Pancreas (tissue), 10 donors: ENCODE data around the gene MYMX. TPM values are rescaled to one million over a fixed set of nuclear protein-coding genes. Genes with fewer than 3 reads are reported as not detected.
A peak's percentile ranks its signal among the peaks of the same experiment; 100 is the strongest.

ENCODE experiments used
- ATAC-seq, 4 donors: fragments of 200-7000 bp; cut with Tn5 transposase; one replicate each; pipeline versions ENCODE4 v1.8.0 to v1.9.1; 2020; ENCODE audit warnings: mild to moderate bottlenecking in 4 of 4, moderate library complexity in 4 of 4
- DNase-seq, 6 donors: peaks; one replicate each; pipeline ENCODE4 v3.0.0-alpha.2; 2020
- FAIRE-seq: peaks from 2 replicates; lab custom pipeline; 2012; peaks lifted over from hg19 to GRCh38; lab: Jason Lieb, UNC
- H3K27ac ChIP-seq, 4 donors: fragments of 200-600 bp; sonication (generic); 1 replicate in 3 of 4; 2 replicates in 1 of 4; pipeline versions ENCODE4 v1.5.0 to v1.8.0; 2020
- H3K27me3 ChIP-seq, 4 donors: fragments of 200-600 bp; one replicate each; pipeline ENCODE4 v1.8.0; 2021
- H3K36me3 ChIP-seq, 3 donors: fragments of 200-600 bp; sonication (generic) in 1 of 3; one replicate each; pipeline versions ENCODE4 v1.5.0 to v1.8.0; 2020 to 2021
- H3K4me1 ChIP-seq, 3 donors: fragments of 200-600 bp; one replicate each; pipeline ENCODE4 v1.8.0; 2021
- H3K4me3 ChIP-seq, 4 donors: fragments of 200-600 bp; sonication (generic) in 2 of 4; one replicate each; pipeline versions ENCODE4 v1.5.0 to v1.8.0; 2020 to 2021
- H3K9me3 ChIP-seq, 4 donors: fragments of 200-600 bp; one replicate each; pipeline ENCODE4 v1.8.0; 2021
- CTCF ChIP-seq, 4 donors: fragments of 200-600 bp; sonication (generic) in 3 of 4; IDR thresholded peaks; one replicate each; pipeline versions ENCODE4 v1.5.0 to v1.8.0; 2021; ENCODE audit warnings: antibody characterized with exemption in 4 of 4
- WGBS, 2 donors: extraction: QIAGEN DNeasy Blood & Tissue Kit; methylation state at CpG; one replicate each; pipeline ENCODE4 v1.1.7; 2013; 5-methylcytosine and 5-hydroxymethylcytosine counted together
- intact Hi-C, 3 donors: fragments of 100-400 bp; cut with DNase I; formaldehyde crosslinking; loops; one replicate each; pipeline versions ENCODE4 v1.11.1 to v1.14.2; 2022
- polyA plus RNA-seq, 2 donors: library from polyadenylated mRNA; stranded (reverse); fragments of 200-250 nt; gene quantifications; one replicate each; pipeline ENCODE4 v1.2.3, GENCODE V29; 2013
- total RNA-seq, 6 donors: library from RNA; stranded (reverse); fragmentation: NEBNext Ultra II Directional in 4 of 6; extraction: Animal tissue kit (Norgen Biotek cat#: 25700) in 4 of 6; gene quantifications; one replicate each; pipeline versions ENCODE4 v1.2.1 to v1.2.4, GENCODE V29; 2021 to 2023
- donor health status: healthy with polysubstance abuse.
- donor health status: DM: no; HTN: no; CAD: no; lungs with moderate emphysema.
- donor health status: DM: no; HTN: no; CAD: no.
- donor health status: control.
- donor health status: control.
- donor health status: Bipolar disorder and iron deficiency.
- donor health status: DM: yes; HTN: yes; CAD: no.
- donor health status: DM: no; HTN: no; CAD: no.
- donor health status: DM: no; HTN: no; CAD: no.
- donor health status: DM: yes; HTN: yes; CAD: no.

The MYMX gene
- total and polyA plus RNA-seq, 8 donors: 0.34 to 4.3 (median 1.7) TPM

- DNase-seq (no peak), ATAC-seq (no peak), FAIRE-seq (no peak)
- no peak for TF ChIP-seq CTCF (IDR thresholded peaks at IDR 0.05)
- H3K36me3 ChIP-seq: no peaks in the 10 kb centered on the region
- peaks cover 13 to 15% (median 15%) of the 10 kb centered on the region in 3 donors for H3K4me1 ChIP-seq
- no peak overlapping the region for H3K4me3 ChIP-seq
- H3K27me3 ChIP-seq: no peaks in the 10 kb centered on the region
- WGBS, 2 donors: 82 to 87% methylated on average over 4 of the region's 4 CpGs
- H3K9me3 ChIP-seq: no peaks in the 10 kb centered on the region
- no peak overlapping the region for H3K27ac ChIP-seq
- intact Hi-C loops: no loop called here
Measured at GRCh38 chr6:44199883-44200282, 16.8 kb upstream of the MYMX start.

GRCh38 chr6:44201200-44201599 lies 15.5 kb upstream of the MYMX start:
- intact Hi-C loops: no loop called here
- DNase-seq (peak in 3 of 6 donors; percentile 25 to 61 (median 40)), FAIRE-seq (no peak), ATAC-seq (peak; percentile 47 to 90 (median 78))
- no peak overlapping the region for H3K4me3 ChIP-seq
- H3K9me3 ChIP-seq: no peaks in the 10 kb centered on the region
- H3K27me3 ChIP-seq: no peaks in the 10 kb centered on the region
- H3K36me3 ChIP-seq: no peaks in the 10 kb centered on the region
- peaks cover 13 to 15% (median 15%) of the 10 kb centered on the region in 3 donors for H3K4me1 ChIP-seq
- no peak for TF ChIP-seq CTCF (IDR thresholded peaks at IDR 0.05)
- 66 to 84% methylated on average over 3 of the region's 3 CpGs for WGBS, 2 donors
- H3K27ac ChIP-seq: no peak overlapping the region

DNA sequence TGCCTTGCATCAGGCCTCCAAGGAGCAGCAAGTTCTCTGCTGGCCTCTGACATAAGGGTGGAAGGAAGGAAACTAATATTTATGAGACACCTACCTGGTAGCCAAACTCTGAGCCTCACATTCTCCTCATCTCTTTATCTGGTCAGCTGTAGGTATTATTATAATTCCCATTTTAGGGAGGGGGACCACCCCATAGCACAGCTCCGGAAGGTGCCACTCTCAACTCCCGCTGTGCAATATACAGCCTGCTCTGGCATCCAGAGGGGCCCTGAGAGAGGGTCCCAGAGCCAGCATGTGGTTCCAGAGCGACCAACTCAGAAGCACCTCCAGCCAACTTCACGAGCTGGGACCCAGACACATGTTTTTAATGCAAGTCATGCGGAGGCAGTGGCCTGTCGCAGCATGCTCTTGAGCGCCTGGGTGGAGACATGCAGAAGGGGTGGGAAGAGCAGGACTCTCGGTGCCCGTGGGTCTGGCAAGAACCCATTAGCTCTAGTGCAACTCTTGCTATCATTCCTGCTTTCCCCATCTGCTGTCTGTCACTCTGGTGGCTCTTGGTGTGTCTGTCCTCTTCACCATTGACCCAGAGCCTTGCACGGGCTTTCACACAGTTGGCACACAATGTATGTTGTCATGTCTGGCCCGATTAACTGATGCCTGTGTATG lies 15.0 kb upstream of the MYMX start:
- TF ChIP-seq CTCF (IDR thresholded peaks at IDR 0.05): no peak
- Histone ChIP-seq H3K36me3 (no peaks in the 10 kb centered on the region), H3K4me1 (peaks cover 13 to 15% (median 15%) of the 10 kb centered on the region in 3 donors), H3K27ac (no peak overlapping the region), H3K4me3 (no peak overlapping the region), H3K27me3 (no peaks in the 10 kb centered on the region), H3K9me3 (no peaks in the 10 kb centered on the region)
- intact Hi-C loops: no loop called here
- peak in 2 of 4 donors; percentile 7 to 24 for ATAC-seq
- DNase-seq: no peak
- 74% methylated on average over 11 of the region's 11 CpGs for WGBS, 2 donors
- no peak for FAIRE-seq

DNA sequence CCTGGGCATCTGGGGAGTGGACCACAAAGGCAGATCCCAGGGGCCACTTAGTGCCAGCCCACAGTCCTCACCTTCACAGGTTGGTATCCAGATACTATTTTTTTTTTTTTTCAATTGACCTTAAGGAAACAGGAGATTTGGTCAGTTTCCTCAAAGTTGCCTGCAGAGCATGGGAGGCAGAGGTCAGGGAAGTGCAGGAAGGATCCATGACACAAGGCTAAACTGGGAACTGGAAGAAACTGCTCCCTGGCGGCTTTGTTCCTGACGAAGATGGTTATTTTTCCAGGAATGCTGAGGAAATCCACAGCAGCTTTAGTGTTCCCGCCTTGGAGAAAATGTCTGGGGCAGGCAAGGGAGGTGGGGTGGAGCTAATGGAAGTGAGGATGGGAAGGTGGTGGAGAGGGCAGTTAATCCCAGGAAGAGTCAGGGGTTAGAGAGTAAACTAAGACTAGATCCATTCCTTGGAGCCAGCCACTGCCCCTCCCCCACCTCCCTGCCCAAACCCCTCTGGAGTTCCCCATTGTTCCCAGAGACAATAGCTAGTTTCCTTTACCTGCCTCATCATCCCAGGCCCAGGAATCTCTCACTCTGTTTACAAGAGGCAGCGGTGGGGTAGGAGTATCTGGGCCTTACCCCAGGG lies 14.3 kb upstream of the MYMX start:
- Histone ChIP-seq H3K4me3 (no peak overlapping the region), H3K4me1 (peaks cover 13 to 15% (median 15%) of the 10 kb centered on the region in 3 donors), H3K9me3 (no peaks in the 10 kb centered on the region), H3K36me3 (no peaks in the 10 kb centered on the region), H3K27ac (peak overlapping the region; percentile 26 to 50 (median 32)), H3K27me3 (no peaks in the 10 kb centered on the region)
- no peak for TF ChIP-seq CTCF (IDR thresholded peaks at IDR 0.05)
- DNase-seq: no peak
- FAIRE-seq: no peak
- ATAC-seq: peak; percentile 4 to 11 (median 9)
- WGBS, 2 donors: 62 to 70% methylated on average over 4 of the region's 4 CpGs
- intact Hi-C loops: no loop called here
